Neural progenitor cell (in vitro differentiated cells): Measurements from ENCODE around the gene PSEN1.

Experiments
- CTCF ChIP-seq: fragments of 200-600 bp; sonication (generic); IDR thresholded peaks from 2 replicates; pipeline ENCODE4 v1.5.1; 2017; ENCODE audit warnings: antibody characterized with exemption, mild to moderate bottlenecking
- EZH2phosphoT487 ChIP-seq: fragments of 200-600 bp; sonication (generic); IDR thresholded peaks from 2 replicates; pipeline ENCODE4 v1.6.1; 2017; ENCODE audit warnings: antibody characterized with exemption

- TF ChIP-seq EZH2phosphoT487 (no peak), CTCF (no peak)
Measured at GRCh38 chr14:73124180-73124894, 12.0 kb upstream of the PSEN1 start.
